CD4-positive, alpha-beta T cell (primary cell): ENCODE results near the gene LARP7. TPM values are rescaled to one million over a fixed set of nuclear protein-coding genes. Genes with fewer than 3 reads are reported as not detected.
A peak's percentile ranks its signal among the peaks of the same experiment; 100 is the strongest.

ENCODE experiments used
- ATAC-seq: fragments of 200-7000 bp; cut with Tn5 transposase; one replicate; pipeline ENCODE4 v1.10.0; 2022; ENCODE audit warnings: mild to moderate bottlenecking; ENCODE audit not compliant: poor library complexity
- CTCF ChIA-PET: fragments of 350-600 bp; sonication (Branson Sonifier 250); formaldehyde crosslinking; loops from one replicate; lab custom pipeline; 2021; ENCODE audit warnings: antibody characterized with exemption, inconsistent platforms; lab: Charles Lee
- POLR2A ChIA-PET: fragments of 350-600 bp; sonication (Branson Sonifier 250); formaldehyde crosslinking; loops from one replicate; lab custom pipeline; 2021; ENCODE audit warnings: antibody characterized with exemption, inconsistent platforms; lab: Charles Lee
- DNase-seq, 14 experiments: peaks; one replicate each; pipeline ENCODE4 v3.0.0-alpha.2; 2013 to 2020; ENCODE audit warnings: mixed read lengths in 2 of 14
- H3K27ac ChIP-seq, 2 donors: one replicate each; pipeline versions ENCODE4 v1.5.1 to v1.7.0; 2013; ENCODE audit warnings: low read length in 2 of 2, low read depth in 1 of 2, mild to moderate bottlenecking in 1 of 2
- H3K27me3 ChIP-seq, 2 experiments: 1 replicate in 1 of 2; 2 replicates in 1 of 2; pipeline versions ENCODE4 v1.6.1 to v1.7.0; 2013; ENCODE audit warnings: low read length in 2 of 2, control low read depth in 1 of 2, mild to moderate bottlenecking in 1 of 2, moderate library complexity in 1 of 2; ENCODE audit not compliant: insufficient read depth in 2 of 2, control insufficient read depth in 1 of 2
- H3K36me3 ChIP-seq: one replicate; pipeline ENCODE4 v1.6.1; 2013; ENCODE audit warnings: low read length, control low read depth; ENCODE audit not compliant: insufficient read depth
- H3K4me1 ChIP-seq: one replicate; pipeline ENCODE4 v1.6.1; 2013; ENCODE audit warnings: low read length, control low read depth; ENCODE audit not compliant: insufficient read depth
- H3K4me3 ChIP-seq: one replicate; pipeline ENCODE4 v1.5.1; 2013; ENCODE audit warnings: mild to moderate bottlenecking, low read length, moderate library complexity
- H3K9me3 ChIP-seq, 2 experiments: 1 replicate in 1 of 2; 2 replicates in 1 of 2; pipeline versions ENCODE4 v1.6.1 to v1.7.0; 2013; ENCODE audit warnings: low read length in 2 of 2, mild to moderate bottlenecking in 2 of 2, control low read depth in 1 of 2, moderate library complexity in 1 of 2; ENCODE audit not compliant: control insufficient read depth in 1 of 2, insufficient read depth in 1 of 2
- H3K27ac Mint-ChIP-seq: one replicate; pipeline ENCODE4 v1.8.0; 2020; ENCODE audit warnings: mixed read lengths
- H3K27me3 Mint-ChIP-seq: one replicate; pipeline ENCODE4 v1.8.0; 2021; ENCODE audit warnings: mixed read lengths
- H3K36me3 Mint-ChIP-seq: one replicate; pipeline ENCODE4 v1.8.0; 2021; ENCODE audit warnings: low read depth, mixed read lengths
- H3K4me1 Mint-ChIP-seq: one replicate; pipeline ENCODE4 v1.8.0; 2021; ENCODE audit warnings: low read depth, mixed read lengths
- H3K4me3 Mint-ChIP-seq: one replicate; pipeline ENCODE4 v1.8.0; 2020; ENCODE audit warnings: mild to moderate bottlenecking, mixed read lengths
- H3K9me3 Mint-ChIP-seq: one replicate; pipeline ENCODE4 v1.8.0; 2020; ENCODE audit warnings: mixed read lengths
- intact Hi-C, 2 experiments: fragments of 100-400 bp; cut with DNase I in 1 of 2; cut with micrococcal nuclease in 1 of 2; formaldehyde crosslinking; loops; one replicate each; pipeline versions ENCODE4 v1.15.1 to v1.9.0; 2023 to 2025; cut with DNase I, micrococcal nuclease
- polyA plus RNA-seq, 2 donors: library from polyadenylated mRNA; unstranded; fragments of 120-200 nt; gene quantifications; one replicate each; pipeline ENCODE4 v1.2.1, GENCODE V29; 2013
- total RNA-seq, 174 experiments: library from RNA in 2 of 174; stranded (reverse) in 2 of 174; gene quantifications; one replicate each; pipeline ENCODE4 v1.2.3 and lab custom pipeline; 2021 to 2026
- TF ChIP-seq, protein P1 (sequence below): fragments of 200-600 bp; IDR thresholded peaks from one replicate; pipeline ENCODE4 v1.8.0; 2022; ENCODE audit warnings: antibody characterized with exemption, mild to moderate bottlenecking

LARP7 gene
- 10 to 100 TPM; 42.9 to 43.5 TPM for total RNA-seq
- polyA plus RNA-seq (2013, experiment 1 of 2) = 36.9 TPM
- polyA plus RNA-seq (2013, experiment 2 of 2) = 38.8 TPM
- total RNA-seq (lab: John Stamatoyannopoulos, UW) = 39.5 to 85.3 (median 60.8) reads per million in 172 experiments

DNA sequence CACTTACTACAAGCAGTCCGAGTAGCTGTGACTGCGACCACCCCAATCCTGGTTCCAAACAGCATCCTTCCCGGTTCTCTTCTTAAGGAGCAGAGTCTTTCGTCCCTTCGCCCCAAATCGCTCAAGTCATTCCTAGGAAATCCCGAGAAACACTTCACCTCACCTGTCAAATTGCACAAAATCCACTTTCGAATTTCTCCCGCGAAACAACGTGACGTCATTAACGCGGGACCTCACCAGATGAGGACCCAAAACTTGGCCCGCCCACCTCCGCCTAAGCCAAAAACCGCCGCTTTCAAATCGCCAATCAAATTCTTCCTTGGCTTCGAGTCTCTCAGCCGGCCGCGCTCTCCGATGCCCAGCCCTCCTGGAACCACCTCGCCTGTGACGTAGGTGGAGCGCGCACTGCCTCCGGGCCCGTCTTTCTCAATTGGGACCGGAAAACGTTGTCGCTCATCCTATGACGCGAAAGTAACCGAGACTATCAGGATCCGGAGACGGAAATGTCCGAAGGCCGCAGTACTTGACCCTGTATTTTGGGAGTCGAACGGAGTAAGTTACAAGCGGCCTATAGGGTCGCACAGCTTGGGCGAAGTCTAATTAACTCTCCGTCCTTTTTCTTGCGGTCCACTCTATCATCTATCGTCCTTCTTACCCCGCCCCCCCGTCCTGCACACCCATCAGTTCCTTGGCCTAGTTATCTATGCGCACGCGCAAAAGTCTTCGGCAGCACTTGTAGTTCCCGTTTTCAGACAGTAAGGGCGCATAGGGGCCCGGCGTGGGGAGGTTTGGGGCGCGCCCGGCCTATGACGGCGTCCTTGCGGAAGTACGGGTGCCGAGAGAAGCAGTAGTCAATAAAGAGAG is at the start of gene LARP7, which contains the start of gene ZGRF1:
TSS of gene LARP7 (plus strand) at position 456 of the 864 bp plus-strand sequence. CDS start 7,527 bp downstream, outside the sequence.
TSS of gene ZGRF1 (minus strand) at position 222 of the 864 bp plus-strand sequence. CDS start 3,733 bp downstream, outside the sequence.
- peaks cover 16% of the 10 kb centered on the region for H3K4me1 ChIP-seq
- peak within 1 kb of the TSS; percentile 98 for H3K27ac ChIP-seq
- DNase-seq = peak; percentile 95 to 99 (median 96)
- peaks cover 24% of the 10 kb centered on the region for H3K36me3 Mint-ChIP-seq
- H3K27me3 ChIP-seq = no peaks in the 10 kb centered on the region
- intact Hi-C loops = loop anchor here (1.0 to 10.0 kb wide), 5 partner anchors 115 to 1128 kb away; partner anchors contain the start of genes AP1AR (in 1 of the 2) and CAMK2D (in 1 of the 2)
- CTCF ChIA-PET = no interaction called here
- TF ChIP-seq, protein P1, sequence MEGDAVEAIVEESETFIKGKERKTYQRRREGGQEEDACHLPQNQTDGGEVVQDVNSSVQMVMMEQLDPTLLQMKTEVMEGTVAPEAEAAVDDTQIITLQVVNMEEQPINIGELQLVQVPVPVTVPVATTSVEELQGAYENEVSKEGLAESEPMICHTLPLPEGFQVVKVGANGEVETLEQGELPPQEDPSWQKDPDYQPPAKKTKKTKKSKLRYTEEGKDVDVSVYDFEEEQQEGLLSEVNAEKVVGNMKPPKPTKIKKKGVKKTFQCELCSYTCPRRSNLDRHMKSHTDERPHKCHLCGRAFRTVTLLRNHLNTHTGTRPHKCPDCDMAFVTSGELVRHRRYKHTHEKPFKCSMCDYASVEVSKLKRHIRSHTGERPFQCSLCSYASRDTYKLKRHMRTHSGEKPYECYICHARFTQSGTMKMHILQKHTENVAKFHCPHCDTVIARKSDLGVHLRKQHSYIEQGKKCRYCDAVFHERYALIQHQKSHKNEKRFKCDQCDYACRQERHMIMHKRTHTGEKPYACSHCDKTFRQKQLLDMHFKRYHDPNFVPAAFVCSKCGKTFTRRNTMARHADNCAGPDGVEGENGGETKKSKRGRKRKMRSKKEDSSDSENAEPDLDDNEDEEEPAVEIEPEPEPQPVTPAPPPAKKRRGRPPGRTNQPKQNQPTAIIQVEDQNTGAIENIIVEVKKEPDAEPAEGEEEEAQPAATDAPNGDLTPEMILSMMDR = peak; percentile 78
- no peaks in the 10 kb centered on the region for H3K27me3 Mint-ChIP-seq
- H3K4me1 Mint-ChIP-seq = peaks cover 18% of the 10 kb centered on the region
- no peak within 1 kb of the TSS for H3K4me3 Mint-ChIP-seq
- H3K36me3 ChIP-seq = peaks cover 4% of the 10 kb centered on the region
- H3K9me3 ChIP-seq = no peaks in the 10 kb centered on the region
- POLR2A ChIA-PET = interaction anchor here (0.6 to 1.1 kb wide), 5 partner anchors 113 to 363 kb away, joined by 3 to 6 read pairs (median 3); partner anchors contain the start of gene TIFA
- ATAC-seq = peak; percentile 85
- H3K4me3 ChIP-seq = peak within 1 kb of the TSS; percentile 73
- H3K27ac Mint-ChIP-seq = no peak within 1 kb of the TSS
- no peaks in the 10 kb centered on the region for H3K9me3 Mint-ChIP-seq

DNA sequence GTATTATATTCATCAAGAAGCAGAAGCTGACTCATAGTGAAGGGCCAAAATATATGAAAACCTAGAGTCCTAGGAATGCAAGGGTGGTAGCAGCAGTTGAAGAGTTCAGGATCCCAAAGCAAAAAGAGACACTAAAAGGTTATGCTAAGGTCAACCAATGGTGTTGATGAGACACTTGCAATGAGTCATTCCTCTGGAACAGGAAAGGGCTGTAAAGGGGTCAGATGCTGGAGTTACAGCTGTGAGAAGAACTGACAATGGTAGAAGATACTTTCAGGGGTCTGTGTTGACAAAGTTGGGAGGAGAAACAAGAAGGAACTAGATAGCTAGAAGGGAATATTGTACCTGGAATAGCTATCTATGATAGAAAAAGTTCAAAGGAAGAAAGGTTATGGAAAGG is 47.7 kb upstream of the LARP7 start:
- POLR2A ChIA-PET = no interaction called here
- Histone ChIP-seq H3K9me3 (no peaks in the 10 kb centered on the region), H3K27me3 (no peaks in the 10 kb centered on the region), H3K4me3 (no peak overlapping the region), H3K27ac (no peak overlapping the region), H3K4me1 (no peaks in the 10 kb centered on the region), H3K36me3 (no peaks in the 10 kb centered on the region)
- H3K36me3 Mint-ChIP-seq = peaks cover 7% of the 10 kb centered on the region
- intact Hi-C loops = no loop called here
- ATAC-seq (no peak), DNase-seq (no peak)
- no peak overlapping the region for H3K27ac Mint-ChIP-seq
- CTCF ChIA-PET = no interaction called here
- TF ChIP-seq, protein P1 = no peak
- H3K27me3 Mint-ChIP-seq = no peaks in the 10 kb centered on the region
- H3K4me1 Mint-ChIP-seq = no peaks in the 10 kb centered on the region
- H3K4me3 Mint-ChIP-seq = no peak overlapping the region
- H3K9me3 Mint-ChIP-seq = peaks cover 4% of the 10 kb centered on the region

DNA sequence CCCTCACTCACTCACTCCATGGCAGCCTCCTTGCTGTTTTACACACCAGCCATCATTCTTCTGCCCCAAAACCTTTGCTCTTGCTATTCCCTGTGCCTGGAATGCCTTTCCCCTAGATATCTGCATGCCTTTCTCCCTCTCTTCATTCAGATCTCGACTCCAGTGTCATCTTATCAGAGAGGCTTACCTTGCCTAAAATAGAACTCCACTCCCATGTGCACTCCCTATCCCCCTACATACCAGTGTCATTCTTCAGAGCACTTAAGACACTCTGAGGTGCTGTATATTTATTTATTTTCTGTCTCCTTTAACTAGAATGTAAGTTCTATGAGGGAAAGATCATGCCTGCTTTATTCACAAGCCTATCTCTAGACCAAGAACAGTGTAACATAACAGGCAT is 45.4 kb upstream of the LARP7 start:
- Mint-ChIP-seq H3K4me1 (no peaks in the 10 kb centered on the region), H3K36me3 (no peaks in the 10 kb centered on the region), H3K4me3 (no peak overlapping the region), H3K27me3 (no peaks in the 10 kb centered on the region), H3K9me3 (peaks cover 4% of the 10 kb centered on the region), H3K27ac (no peak overlapping the region)
- ChIA-PET CTCF (no interaction called here), POLR2A (no interaction called here)
- intact Hi-C loops = no loop called here
- no peak for DNase-seq
- Histone ChIP-seq H3K36me3 (no peaks in the 10 kb centered on the region), H3K27ac (no peak overlapping the region), H3K4me1 (no peaks in the 10 kb centered on the region), H3K9me3 (no peaks in the 10 kb centered on the region), H3K27me3 (no peaks in the 10 kb centered on the region), H3K4me3 (no peak overlapping the region)
- no peak for ATAC-seq
- TF ChIP-seq, protein P1 = no peak
